ENCODE data around the gene ANTXR1.
"Not testable (repeated sequence)": the region's sequence is repeated elsewhere in the genome, so short reads cannot be mapped to it uniquely, and the experiment has no call there.

Gene ANTXR1

GRCh38 chr2:69210385-69210784 lies 197.4 kb downstream of the ANTXR1 start:
- no peak for DNase-seq (ENCODE audit: low read depth in 2 of 2)

- no peak for DNase-seq (ENCODE audit: low read depth in 2 of 2)
These were observed 198.1 kb downstream of the ANTXR1 start for GRCh38 chr2:69211048-69211447.

GRCh38 chr2:69211686-69212085 lies 198.7 kb downstream of the ANTXR1 start:
- DNase-seq (ENCODE audit: low read depth in 2 of 2) = no peak

GRCh38 chr2:69212238-69213028 lies 199.5 kb downstream of the ANTXR1 start:
- no peak for DNase-seq (ENCODE audit: low read depth in 2 of 2)

GRCh38 chr2:69213201-69213600 lies 200.2 kb downstream of the ANTXR1 start:
- DNase-seq (ENCODE audit: low read depth in 2 of 2) = no peak

GRCh38 chr2:69213782-69214181 lies 200.8 kb downstream of the ANTXR1 start:
- DNase-seq (ENCODE audit: low read depth in 2 of 2) = no peak

- no peak for DNase-seq (ENCODE audit: low read depth in 2 of 2)
These were observed 201.9 kb downstream of the ANTXR1 start for GRCh38 chr2:69214898-69215297.

GRCh38 chr2:69216535-69217332 lies 203.8 kb downstream of the ANTXR1 start:
- no peak for DNase-seq (ENCODE audit: low read depth in 2 of 2)

GRCh38 chr2:69217333-69218080 lies 204.5 kb downstream of the ANTXR1 start:
- DNase-seq (ENCODE audit: low read depth in 2 of 2) = no peak

- no peak for DNase-seq (ENCODE audit: low read depth in 2 of 2)
These were observed 208.5 kb downstream of the ANTXR1 start for GRCh38 chr2:69221512-69221911.

GRCh38 chr2:69221960-69222751 lies 209.2 kb downstream of the ANTXR1 start:
- DNase-seq (ENCODE audit: low read depth in 2 of 2) = no peak

- DNase-seq (ENCODE audit: low read depth in 2 of 2) = no peak
These were observed 210.1 kb downstream of the ANTXR1 start for GRCh38 chr2:69222953-69223658.

GRCh38 chr2:69223759-69224511 lies 211.0 kb downstream of the ANTXR1 start:
- DNase-seq (ENCODE audit: low read depth in 2 of 2) = no peak

- no peak for DNase-seq (ENCODE audit: low read depth in 2 of 2)
These were observed 211.5 kb downstream of the ANTXR1 start for GRCh38 chr2:69224512-69224837.

GRCh38 chr2:69225933-69226332 lies 213.0 kb downstream of the ANTXR1 start:
- no peak for DNase-seq (ENCODE audit: low read depth in 2 of 2)

- no peak for DNase-seq (ENCODE audit: low read depth in 2 of 2)
These were observed 213.9 kb downstream of the ANTXR1 start for GRCh38 chr2:69226903-69227302.

GRCh38 chr2:69227716-69228115 lies 214.7 kb downstream of the ANTXR1 start:
- DNase-seq (ENCODE audit: low read depth in 2 of 2) = no peak

- not testable (repeated sequence) for DNase-seq (ENCODE audit: low read depth in 2 of 2)
These were observed 218.0 kb downstream of the ANTXR1 start for GRCh38 chr2:69230946-69231345.

GRCh38 chr2:69231612-69232277 lies 218.8 kb downstream of the ANTXR1 start:
- DNase-seq (ENCODE audit: low read depth in 2 of 2) = no peak

- not testable (repeated sequence) for DNase-seq (ENCODE audit: low read depth in 2 of 2)
These were observed 222.9 kb downstream of the ANTXR1 start for GRCh38 chr2:69235835-69236234.
